GM19397 (cell line): ENCODE data around the gene DNPEP.
A peak's percentile ranks its signal among the peaks of the same experiment; 100 is the strongest.
"Not testable (repeated sequence)": the region's sequence is repeated elsewhere in the genome, so short reads cannot be mapped to it uniquely, and the experiment has no call there.

Source experiments
- ATAC-seq: cut with Tn5 transposase; IDR thresholded peaks from one replicate; pipeline ENCODE4 v1.9.1; 2021; ENCODE audit warnings: mild to moderate bottlenecking, moderate library complexity; ENCODE audit not compliant: unreplicated experiment

Gene DNPEP

GRCh38 chr2:219402665-219403515, 15.2 kb upstream of the DNPEP start:
- no peak for ATAC-seq

DNA sequence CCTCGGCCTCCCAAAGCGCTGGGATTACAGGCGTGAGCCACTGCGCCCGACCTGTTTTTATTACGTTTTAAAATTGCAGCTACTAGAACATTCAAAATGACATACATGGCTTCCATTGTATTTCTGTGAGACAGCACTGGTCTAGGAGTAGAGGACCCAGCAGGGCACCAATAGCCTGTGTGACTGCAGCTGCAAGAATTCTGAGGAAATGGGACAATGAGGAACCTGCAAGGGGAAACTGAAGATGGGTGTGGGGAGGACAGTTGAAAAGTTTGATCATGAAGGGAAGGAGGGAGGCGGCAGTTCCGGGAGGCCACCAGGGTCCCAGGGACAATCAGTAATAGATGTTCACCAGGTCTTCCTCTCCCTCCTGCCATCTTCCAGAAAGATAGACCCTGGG, 13.9 kb upstream of the DNPEP start:
- no peak for ATAC-seq

DNA sequence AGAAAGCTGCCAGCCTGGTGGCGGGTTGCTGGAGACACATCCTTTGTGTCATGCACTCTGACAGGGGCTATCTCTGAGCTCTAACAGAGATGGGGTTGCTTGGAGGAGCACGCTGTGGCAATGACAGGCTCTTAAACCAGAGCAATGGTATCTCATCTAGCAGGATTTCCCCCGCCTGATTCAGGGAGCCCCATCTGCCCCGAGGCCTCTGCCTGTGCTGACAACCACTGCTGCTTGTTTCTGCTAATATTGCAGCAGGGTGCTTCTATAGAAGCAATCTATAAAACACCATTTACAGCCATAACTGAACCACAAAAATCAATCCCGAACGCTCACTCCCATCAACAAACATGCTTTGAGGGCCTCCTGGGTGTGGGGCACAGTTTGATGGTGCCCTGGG, 12.8 kb upstream of the DNPEP start:
- no peak for ATAC-seq

GRCh38 chr2:219399716-219400478, 12.2 kb upstream of the DNPEP start:
- no peak for ATAC-seq

DNA sequence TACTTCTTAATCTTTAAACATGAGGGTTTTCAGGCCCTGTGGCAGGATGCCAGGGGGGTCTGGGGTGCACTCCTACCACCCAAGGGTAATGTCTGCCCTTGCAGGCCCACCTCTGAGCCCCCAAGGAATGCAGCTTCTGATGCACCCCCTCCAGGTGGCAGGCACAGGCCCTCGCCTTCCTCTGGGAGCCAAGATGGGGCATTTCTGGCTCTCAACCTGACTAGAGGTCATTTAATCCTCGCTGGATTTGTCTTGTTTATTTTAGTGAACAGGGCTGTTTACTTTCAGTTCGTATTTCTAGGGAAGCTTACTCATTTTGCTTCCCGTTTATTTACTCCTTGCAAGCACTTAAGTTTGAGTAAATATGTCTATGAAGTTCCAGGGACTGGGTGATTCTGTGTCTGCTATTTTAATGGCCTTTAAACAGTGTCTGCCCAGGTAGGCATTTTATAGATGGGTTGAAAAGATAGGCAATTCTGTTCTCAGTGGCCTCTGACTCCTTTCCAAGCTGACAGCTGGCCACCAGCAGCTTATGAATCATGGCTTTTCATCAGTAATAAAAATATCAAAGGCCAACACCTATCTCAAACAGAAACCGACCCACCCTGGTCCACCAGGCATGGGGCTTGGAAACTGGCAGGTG, 11.1 kb upstream of the DNPEP start:
- no peak for ATAC-seq

- no peak for ATAC-seq
Measured at GRCh38 chr2:219396863-219397457, 9.2 kb upstream of the DNPEP start.

DNA sequence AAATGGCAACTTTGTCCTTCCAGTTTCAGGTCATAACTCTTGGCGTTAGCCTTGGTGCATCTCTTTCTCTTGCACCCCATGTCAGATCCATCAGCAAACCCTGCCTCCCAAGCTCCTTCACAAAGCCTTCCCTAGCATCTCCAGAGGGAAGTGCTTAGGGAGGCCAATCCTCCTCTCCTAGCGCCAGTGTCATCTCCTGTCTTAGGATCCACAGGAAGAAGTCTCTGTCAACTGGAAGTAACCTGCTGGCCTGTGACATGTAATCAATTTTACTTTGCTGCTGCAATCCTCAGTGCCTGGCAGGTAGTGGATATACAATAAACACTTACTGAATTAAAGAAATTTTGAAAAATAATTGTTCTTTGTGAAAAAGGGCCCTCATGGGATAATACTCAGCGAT, 7.9 kb upstream of the DNPEP start:
- ATAC-seq = no peak

- ATAC-seq = not testable (repeated sequence)
Measured at GRCh38 chr2:219395056-219395455, 7.3 kb upstream of the DNPEP start.

DNA sequence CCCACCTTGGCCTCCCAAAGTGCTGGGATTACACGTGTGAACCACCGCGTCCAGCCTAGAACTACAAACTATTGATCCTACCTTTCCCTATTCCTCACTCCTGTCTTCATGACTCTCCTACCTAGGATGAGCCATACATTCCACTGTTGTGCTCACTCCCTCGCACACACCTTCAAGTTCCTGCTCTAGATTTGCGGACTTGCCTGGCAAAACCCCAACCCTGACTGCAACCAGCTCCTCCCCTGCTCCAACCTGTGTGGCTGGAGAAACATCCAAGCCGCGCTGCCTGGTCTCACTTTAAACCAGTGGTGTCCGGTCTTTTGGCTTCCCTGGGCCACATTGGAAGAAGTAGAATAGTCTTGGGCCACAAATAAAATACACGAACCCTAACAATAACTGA, 5.0 kb upstream of the DNPEP start:
- ATAC-seq = no peak

DNA sequence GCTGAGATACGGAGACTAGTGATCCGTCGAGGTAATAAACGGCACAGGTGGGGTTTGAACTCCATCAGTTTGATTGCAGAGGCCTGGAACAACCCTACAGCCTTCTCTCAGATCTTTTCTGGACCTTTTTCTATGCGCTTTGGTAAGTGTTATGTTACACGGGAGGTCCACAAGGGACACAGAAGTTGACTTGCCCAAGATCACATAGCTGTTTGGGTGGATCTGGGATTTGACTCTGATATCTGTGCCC, 1.1 kb upstream of the DNPEP start:
- ATAC-seq = no peak

DNA sequence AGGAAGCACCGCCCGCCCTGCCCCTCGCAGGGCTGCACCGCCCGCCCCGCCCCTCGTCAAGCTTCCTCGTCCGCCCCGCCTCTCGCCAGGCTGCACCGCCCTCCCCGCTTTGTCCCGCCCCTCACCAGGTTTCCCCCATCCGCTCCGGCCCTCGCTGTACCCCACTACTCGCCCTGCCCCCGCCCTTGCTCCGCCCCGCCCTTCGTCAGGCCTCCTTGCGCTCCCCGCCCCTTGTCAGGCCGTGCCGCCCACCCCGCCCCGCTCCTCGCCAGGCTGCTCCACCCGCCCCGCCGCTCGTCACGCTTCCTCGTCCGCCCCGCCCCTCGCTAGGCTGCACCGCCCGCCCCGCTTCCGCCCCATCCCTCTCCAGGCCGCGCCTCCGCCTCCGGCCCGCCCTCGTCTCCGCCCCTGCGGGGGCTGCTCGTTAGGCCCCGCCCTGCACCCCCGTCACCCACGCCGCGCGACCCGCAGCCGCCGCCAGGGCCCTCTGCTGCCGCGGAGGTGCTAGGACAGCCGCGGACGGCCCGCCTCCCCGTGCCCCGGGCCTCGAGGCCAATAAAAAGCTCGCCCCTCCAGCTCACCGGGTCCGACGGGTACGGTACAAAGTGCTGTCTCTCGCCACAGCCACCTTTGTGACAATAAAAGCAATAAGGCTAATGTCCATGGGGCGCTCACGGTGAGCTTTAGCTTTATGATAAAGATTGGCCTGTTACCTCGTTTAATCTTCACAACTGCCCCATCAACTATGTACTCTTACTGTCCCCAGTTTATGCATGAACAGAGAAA, 602 bp upstream of the DNPEP start:
- ATAC-seq = peak; percentile 81

- ATAC-seq = no peak
Measured at GRCh38 chr2:219386532-219387280, 1.0 kb downstream of the DNPEP start.

GRCh38 chr2:219385958-219386520, 1.7 kb downstream of the DNPEP start:
- no peak for ATAC-seq

GRCh38 chr2:219384859-219385258, 2.9 kb downstream of the DNPEP start:
- ATAC-seq = no peak

DNA sequence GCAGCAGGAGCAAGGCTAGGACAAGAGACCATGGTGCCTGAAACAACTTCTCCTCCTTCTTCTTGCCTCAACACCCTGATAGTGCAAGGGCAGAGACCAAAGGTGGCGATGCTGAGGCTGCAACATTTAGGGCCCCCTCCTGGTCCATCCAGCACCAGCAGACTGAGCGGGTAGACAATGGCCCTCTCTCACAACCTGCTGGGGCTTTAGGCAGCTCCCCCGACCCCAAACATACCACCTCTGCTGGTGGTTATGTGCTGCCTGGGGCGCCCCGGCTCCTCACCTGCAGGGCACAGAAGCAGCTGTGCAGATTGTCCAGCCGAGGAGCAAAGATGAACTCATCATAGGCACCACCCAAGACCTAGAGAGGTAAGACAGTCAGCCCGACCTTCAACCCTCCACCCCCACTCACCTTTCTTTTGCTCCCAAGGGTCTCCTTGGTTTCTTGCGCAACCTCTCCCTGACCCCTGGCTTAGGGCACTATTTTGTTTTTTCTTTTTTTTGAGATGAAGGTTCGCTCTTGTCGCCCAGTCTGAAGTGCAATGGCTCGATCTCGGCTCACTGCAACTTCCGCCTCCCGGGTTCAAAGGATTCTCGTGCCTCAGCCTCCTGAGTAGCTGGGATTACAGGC, 3.5 kb downstream of the DNPEP start:
- ATAC-seq = no peak

DNA sequence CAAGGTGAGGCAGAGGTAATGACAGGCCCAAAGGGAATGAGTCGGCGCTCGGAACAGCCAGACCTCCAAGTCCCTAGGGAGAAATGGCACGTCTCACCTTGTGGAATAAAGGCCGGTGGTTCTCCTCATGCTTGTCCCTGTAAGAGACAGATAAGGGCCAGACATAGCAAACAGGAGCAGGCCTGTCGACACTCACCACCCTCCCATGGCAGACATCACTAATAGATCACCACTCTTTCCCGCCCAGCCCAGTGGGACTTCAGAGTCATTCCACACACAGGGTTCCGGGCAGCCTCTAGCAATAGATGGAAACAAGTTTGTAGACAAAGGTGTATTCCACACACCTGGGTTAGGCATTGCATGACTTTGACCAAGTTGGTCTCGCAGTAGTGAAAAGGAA, 6.3 kb downstream of the DNPEP start:
- ATAC-seq = no peak

DNA sequence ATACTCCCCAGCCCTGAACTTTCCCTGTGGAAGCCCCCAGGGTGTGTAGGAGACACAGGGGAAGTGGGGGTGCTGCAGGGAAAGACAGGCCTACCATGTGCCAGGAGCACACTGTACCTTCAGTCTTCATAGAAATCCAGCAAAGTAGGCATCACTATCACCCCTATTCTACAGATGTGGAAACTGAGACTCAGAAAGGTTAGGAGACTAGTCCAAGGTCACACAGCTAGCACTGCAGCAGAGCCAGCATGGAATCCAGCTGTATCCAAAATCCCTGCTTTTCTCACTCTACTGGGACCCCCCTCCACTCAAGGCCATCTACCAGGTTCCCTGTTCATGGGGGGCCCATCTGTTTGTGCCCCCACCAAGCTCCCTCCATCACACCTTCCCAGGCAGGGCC, 6.8 kb downstream of the DNPEP start:
- ATAC-seq = no peak

GRCh38 chr2:219378163-219378851, 9.4 kb downstream of the DNPEP start:
- no peak for ATAC-seq

DNA sequence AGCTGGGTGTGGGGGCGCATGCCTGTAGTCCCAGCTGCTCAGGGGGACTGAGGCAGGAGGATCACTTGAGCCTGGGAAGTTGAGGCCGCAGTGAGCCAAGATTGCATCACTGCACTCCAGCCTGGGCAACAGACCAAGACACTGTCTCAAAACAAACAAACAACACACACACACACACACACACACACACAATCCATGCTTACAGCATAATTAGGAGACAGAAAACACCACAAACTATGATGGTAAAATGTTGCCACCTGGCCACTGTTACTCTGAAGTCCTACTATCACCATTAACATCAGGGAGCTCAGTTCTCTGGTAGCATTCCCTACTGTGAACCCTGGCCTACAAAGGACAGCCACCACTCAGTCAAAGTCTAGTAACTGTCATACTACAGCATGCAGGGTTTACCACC, 18.3 kb downstream of the DNPEP start:
- ATAC-seq = no peak
